Measurements from ENCODE around the gene ERP27. TPM values are rescaled to one million over a fixed set of nuclear protein-coding genes. Genes with fewer than 3 reads are reported as not detected.

The ERP27 gene
- total RNA-seq, 1 experiment from 2014 or later = 0.98 TPM

DNA sequence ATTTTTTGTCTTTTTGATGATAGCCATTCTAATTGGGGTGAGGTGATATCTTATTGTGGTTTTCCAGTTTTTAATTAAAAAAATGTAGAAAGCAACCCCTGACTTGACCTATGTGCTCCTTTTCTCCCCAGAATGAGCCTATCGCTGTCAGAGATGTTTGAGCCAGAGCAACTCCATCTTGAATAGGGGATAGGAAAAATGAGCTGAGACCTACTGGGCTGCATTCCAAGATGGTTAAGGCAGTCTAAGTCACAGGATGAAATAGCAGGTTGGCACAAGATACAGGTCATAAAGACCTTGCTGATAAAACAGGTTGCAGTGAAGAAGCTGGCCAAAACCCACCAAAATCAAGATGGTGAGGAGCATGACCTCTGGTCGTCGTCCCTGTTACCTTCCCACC, 13.8 kb downstream of the ERP27 start:
- Mint-ChIP-seq H3K4me3 (ENCODE audit: unreplicated experiment) (no peak overlapping the region), H3K9me3 (ENCODE audit: unreplicated experiment) (no peaks in the 10 kb centered on the region), H3K4me1 (ENCODE audit: low read depth, unreplicated experiment) (peaks cover 18% of the 10 kb centered on the region), H3K36me3 (ENCODE audit: insufficient read depth, unreplicated experiment) (peaks cover 7% of the 10 kb centered on the region), H3K27me3 (ENCODE audit: insufficient read depth, unreplicated experiment) (no peaks in the 10 kb centered on the region), H3K27ac (ENCODE audit: unreplicated experiment) (no peak overlapping the region)
- peaks cover 21% of the 10 kb centered on the region for H3K4me1 ChIP-seq
- TF ChIP-seq, protein P1, sequence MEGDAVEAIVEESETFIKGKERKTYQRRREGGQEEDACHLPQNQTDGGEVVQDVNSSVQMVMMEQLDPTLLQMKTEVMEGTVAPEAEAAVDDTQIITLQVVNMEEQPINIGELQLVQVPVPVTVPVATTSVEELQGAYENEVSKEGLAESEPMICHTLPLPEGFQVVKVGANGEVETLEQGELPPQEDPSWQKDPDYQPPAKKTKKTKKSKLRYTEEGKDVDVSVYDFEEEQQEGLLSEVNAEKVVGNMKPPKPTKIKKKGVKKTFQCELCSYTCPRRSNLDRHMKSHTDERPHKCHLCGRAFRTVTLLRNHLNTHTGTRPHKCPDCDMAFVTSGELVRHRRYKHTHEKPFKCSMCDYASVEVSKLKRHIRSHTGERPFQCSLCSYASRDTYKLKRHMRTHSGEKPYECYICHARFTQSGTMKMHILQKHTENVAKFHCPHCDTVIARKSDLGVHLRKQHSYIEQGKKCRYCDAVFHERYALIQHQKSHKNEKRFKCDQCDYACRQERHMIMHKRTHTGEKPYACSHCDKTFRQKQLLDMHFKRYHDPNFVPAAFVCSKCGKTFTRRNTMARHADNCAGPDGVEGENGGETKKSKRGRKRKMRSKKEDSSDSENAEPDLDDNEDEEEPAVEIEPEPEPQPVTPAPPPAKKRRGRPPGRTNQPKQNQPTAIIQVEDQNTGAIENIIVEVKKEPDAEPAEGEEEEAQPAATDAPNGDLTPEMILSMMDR (IDR thresholded peaks at IDR 0.05; ENCODE audit: insufficient read depth in 1 of 2, low read depth in 1 of 2, low read length in 1 of 2, severe bottlenecking in 1 of 2, unreplicated experiment in 1 of 2) = no peak
- intact Hi-C loops (cut with micrococcal nuclease; ENCODE audit: unreplicated experiment) = no loop called here
- POLR2A ChIA-PET = no interaction called here
- CTCF ChIA-PET = no interaction called here
- BruUV-seq (replicated peaks) = no TSS peak
- H3K9me3 ChIP-seq = no peaks in the 10 kb centered on the region
- H3K36me3 ChIP-seq (ENCODE audit: control insufficient read depth, insufficient read depth, low read length) = no peaks in the 10 kb centered on the region
- no peaks in the 10 kb centered on the region for H3K27me3 ChIP-seq (replicated peaks; ENCODE audit: control insufficient read depth, insufficient read depth, low read length)
- no peak overlapping the region for H3K4me3 ChIP-seq (ENCODE audit: low read depth, low read length)
- no peak for DNase-seq

DNA sequence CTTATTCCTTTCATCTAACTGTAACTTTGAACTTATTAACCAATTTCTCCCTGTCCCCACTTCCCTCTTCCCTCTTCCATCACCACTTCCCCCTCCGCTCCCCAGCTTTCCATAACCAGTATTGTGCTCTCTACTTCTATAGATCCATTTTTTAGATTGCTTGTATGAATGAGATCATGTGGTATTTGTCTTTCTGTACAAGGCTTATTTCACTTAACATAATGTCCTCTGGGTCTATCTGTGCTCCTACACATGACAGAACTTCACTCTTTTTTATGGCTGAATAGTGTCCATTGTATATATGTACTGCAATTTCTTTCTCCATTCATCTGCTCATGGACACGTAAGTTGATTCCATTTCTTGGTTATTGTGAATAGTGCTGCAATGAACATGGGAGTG, 14.4 kb downstream of the ERP27 start:
- no peak overlapping the region for H3K27ac Mint-ChIP-seq (ENCODE audit: unreplicated experiment)
- CTCF ChIA-PET = no interaction called here
- peaks cover 15% of the 10 kb centered on the region for H3K4me1 ChIP-seq
- DNase-seq = no peak
- no peaks in the 10 kb centered on the region for H3K9me3 ChIP-seq
- intact Hi-C loops (cut with micrococcal nuclease; ENCODE audit: unreplicated experiment) = no loop called here
- TF ChIP-seq, protein P1 (IDR thresholded peaks at IDR 0.05; ENCODE audit: insufficient read depth in 1 of 2, low read depth in 1 of 2, low read length in 1 of 2, severe bottlenecking in 1 of 2, unreplicated experiment in 1 of 2) = no peak
- H3K4me3 ChIP-seq (ENCODE audit: low read depth, low read length) = no peak overlapping the region
- peaks cover 16% of the 10 kb centered on the region for H3K4me1 Mint-ChIP-seq (ENCODE audit: low read depth, unreplicated experiment)
- no peaks in the 10 kb centered on the region for H3K27me3 Mint-ChIP-seq (ENCODE audit: insufficient read depth, unreplicated experiment)
- BruUV-seq (replicated peaks) = no TSS peak
- no peaks in the 10 kb centered on the region for H3K27me3 ChIP-seq (replicated peaks; ENCODE audit: control insufficient read depth, insufficient read depth, low read length)
- POLR2A ChIA-PET = no interaction called here
- no peak overlapping the region for H3K4me3 Mint-ChIP-seq (ENCODE audit: unreplicated experiment)
- H3K36me3 Mint-ChIP-seq (ENCODE audit: insufficient read depth, unreplicated experiment) = peaks cover 4% of the 10 kb centered on the region
- H3K9me3 Mint-ChIP-seq (ENCODE audit: unreplicated experiment) = no peaks in the 10 kb centered on the region
- H3K36me3 ChIP-seq (ENCODE audit: control insufficient read depth, insufficient read depth, low read length) = no peaks in the 10 kb centered on the region

DNA sequence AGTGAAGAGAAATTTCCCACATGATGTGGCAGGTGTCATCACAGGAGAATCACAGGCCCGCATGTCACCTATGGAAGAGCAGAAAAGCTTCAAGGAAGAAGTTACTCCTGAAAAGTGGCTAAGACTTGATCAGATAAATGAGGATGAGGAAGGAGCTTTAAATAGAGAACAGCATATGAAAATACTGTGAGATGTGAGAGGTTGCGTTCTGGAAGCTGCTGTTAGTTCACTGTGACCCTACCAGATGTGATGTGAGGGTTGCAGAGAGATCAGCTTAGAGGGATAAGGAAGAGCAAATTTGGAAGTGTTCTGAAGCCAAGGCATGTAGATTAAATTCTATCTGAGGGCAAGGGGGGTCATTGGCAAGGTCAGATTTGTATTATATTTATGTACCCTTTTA, 17.1 kb downstream of the ERP27 start:
- no TSS peak for BruUV-seq (replicated peaks)
- Mint-ChIP-seq H3K9me3 (ENCODE audit: unreplicated experiment) (no peaks in the 10 kb centered on the region), H3K36me3 (ENCODE audit: insufficient read depth, unreplicated experiment) (no peaks in the 10 kb centered on the region), H3K27me3 (ENCODE audit: insufficient read depth, unreplicated experiment) (no peaks in the 10 kb centered on the region), H3K4me3 (ENCODE audit: unreplicated experiment) (no peak overlapping the region), H3K27ac (ENCODE audit: unreplicated experiment) (no peak overlapping the region), H3K4me1 (ENCODE audit: low read depth, unreplicated experiment) (no peaks in the 10 kb centered on the region)
- Histone ChIP-seq H3K36me3 (ENCODE audit: control insufficient read depth, insufficient read depth, low read length) (no peaks in the 10 kb centered on the region), H3K9me3 (no peaks in the 10 kb centered on the region), H3K4me1 (no peaks in the 10 kb centered on the region), H3K27me3 (replicated peaks; ENCODE audit: control insufficient read depth, insufficient read depth, low read length) (no peaks in the 10 kb centered on the region), H3K4me3 (ENCODE audit: low read depth, low read length) (no peak overlapping the region)
- intact Hi-C loops (cut with micrococcal nuclease; ENCODE audit: unreplicated experiment) = no loop called here
- ChIA-PET CTCF (no interaction called here), POLR2A (no interaction called here)
- DNase-seq = no peak
- TF ChIP-seq, protein P1 (IDR thresholded peaks at IDR 0.05; ENCODE audit: insufficient read depth in 1 of 2, low read depth in 1 of 2, low read length in 1 of 2, severe bottlenecking in 1 of 2, unreplicated experiment in 1 of 2) = no peak
